AG04449 (cell line): Measurements from ENCODE around the gene TC2N.
"Not testable (repeated sequence)": the region's sequence is repeated elsewhere in the genome, so short reads cannot be mapped to it uniquely, and the experiment has no call there.

Experiments used
- CTCF ChIA-PET: fragments of 350-600 bp; formaldehyde crosslinking; extraction: SDS; loops from one replicate; lab custom pipeline; 2021; ENCODE audit warnings: antibody characterized with exemption; lab: Yijun Ruan, JAX
- POLR2A ChIA-PET: fragments of 400-600, 350-600 bp; formaldehyde crosslinking; extraction: SDS; loops from one replicate; lab custom pipeline; 2020; ENCODE audit warnings: antibody characterized with exemption, inconsistent platforms; lab: Yijun Ruan, JAX
- DNase-seq: peaks from one replicate; pipeline ENCODE4 v3.0.0-alpha.2; 2010; ENCODE audit warnings: low read depth, low spot score
- H3K4me3 ChIP-seq: 2 replicates; pipeline ENCODE4 v1.5.1; 2011; ENCODE audit warnings: low read depth, mild to moderate bottlenecking, control low read depth, low read length
- TF ChIP-seq, protein P1 (sequence below): IDR thresholded peaks from one replicate; pipeline ENCODE4 v1.5.1; 2011; ENCODE audit warnings: mild to moderate bottlenecking, moderate library complexity, low read length, control low read depth, inconsistent platforms; ENCODE audit not compliant: insufficient read depth; ENCODE audit errors: missing control alignments

The TC2N gene

DNA sequence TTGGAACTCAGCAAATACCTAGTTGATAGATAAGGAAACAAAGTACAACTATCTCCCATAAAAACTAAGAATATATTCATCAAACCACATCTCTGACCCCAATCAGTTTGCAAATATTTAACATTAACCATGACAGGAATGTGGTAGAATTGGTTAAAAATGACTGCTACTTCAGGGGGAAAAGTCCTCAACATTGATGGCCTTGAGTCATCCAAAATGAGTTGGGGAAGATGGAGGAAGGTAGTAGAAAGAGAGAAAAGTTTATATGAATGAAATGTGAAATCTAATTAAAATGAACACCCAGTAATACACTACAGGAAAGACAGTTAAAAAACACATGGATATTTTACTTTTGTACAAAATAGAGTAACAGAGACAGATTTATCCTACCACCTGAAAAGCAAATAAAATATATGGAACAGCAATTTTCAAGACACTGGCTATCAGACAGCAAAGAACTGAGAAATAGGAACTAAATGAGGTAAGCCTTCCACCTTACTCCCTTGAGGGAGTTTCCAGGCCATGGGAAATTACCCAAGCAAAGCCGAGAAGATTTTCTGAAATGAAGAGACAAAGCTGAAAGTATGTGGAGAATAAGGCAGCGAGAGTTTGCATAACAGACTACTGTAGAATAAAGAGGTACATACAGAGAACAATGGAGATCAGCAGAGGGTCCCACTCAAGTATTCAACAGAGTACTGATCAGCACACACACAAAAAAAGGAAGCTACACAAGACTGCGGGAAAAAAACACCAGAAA lies 49.6 kb downstream of the TC2N start:
- TF ChIP-seq, protein P1, sequence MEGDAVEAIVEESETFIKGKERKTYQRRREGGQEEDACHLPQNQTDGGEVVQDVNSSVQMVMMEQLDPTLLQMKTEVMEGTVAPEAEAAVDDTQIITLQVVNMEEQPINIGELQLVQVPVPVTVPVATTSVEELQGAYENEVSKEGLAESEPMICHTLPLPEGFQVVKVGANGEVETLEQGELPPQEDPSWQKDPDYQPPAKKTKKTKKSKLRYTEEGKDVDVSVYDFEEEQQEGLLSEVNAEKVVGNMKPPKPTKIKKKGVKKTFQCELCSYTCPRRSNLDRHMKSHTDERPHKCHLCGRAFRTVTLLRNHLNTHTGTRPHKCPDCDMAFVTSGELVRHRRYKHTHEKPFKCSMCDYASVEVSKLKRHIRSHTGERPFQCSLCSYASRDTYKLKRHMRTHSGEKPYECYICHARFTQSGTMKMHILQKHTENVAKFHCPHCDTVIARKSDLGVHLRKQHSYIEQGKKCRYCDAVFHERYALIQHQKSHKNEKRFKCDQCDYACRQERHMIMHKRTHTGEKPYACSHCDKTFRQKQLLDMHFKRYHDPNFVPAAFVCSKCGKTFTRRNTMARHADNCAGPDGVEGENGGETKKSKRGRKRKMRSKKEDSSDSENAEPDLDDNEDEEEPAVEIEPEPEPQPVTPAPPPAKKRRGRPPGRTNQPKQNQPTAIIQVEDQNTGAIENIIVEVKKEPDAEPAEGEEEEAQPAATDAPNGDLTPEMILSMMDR: no peak
- POLR2A ChIA-PET: no interaction called here
- CTCF ChIA-PET: no interaction called here
- DNase-seq: no peak
- H3K4me3 ChIP-seq: no peak overlapping the region

DNA sequence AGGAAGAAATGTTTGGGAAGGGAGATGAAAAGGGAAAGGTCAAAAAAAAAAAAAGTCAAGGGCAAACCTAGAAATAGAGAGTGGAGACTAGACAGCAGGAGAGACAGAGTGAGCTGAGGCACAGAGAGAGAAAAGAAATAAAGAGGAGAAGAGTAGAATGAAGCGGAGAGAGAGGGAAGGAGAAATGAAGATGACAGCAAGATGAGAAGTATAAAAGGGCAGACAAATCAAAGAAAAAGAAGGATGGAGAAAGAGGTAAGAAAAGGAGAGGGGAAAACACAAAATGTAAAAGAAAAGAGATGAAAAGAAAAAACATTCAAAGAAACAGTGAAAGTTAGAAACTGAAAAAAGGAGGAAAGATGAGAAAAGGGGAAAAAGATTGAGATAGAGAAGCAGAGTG lies 53.0 kb downstream of the TC2N start:
- POLR2A ChIA-PET: no interaction called here

DNA sequence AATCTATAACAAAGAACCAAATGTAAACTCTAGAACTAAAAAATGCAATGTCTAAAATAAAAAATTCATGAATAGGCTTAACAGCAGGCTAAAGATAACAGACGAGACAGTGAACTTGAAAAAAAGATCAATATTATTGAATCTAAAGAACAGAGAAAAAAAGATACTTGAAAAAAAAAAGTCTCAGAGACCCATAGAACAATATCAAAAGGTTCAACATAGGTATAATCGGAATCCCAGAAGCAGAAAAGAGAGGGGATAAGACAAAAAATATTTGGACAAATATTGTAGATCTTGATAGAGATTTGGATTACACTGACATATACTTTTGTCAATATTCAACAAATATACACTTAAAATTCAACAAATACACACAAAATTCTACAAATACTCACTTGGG lies 56.6 kb downstream of the TC2N start:
- TF ChIP-seq, protein P1: no peak
- ChIA-PET POLR2A (no interaction called here), CTCF (no interaction called here)
- DNase-seq: no peak
- no peak overlapping the region for H3K4me3 ChIP-seq

More for the DNA sequence above, 53.0 kb downstream of the TC2N start:
- CTCF ChIA-PET: no interaction called here
- DNase-seq: no peak
- TF ChIP-seq, protein P1: no peak
- H3K4me3 ChIP-seq: no peak overlapping the region

DNA sequence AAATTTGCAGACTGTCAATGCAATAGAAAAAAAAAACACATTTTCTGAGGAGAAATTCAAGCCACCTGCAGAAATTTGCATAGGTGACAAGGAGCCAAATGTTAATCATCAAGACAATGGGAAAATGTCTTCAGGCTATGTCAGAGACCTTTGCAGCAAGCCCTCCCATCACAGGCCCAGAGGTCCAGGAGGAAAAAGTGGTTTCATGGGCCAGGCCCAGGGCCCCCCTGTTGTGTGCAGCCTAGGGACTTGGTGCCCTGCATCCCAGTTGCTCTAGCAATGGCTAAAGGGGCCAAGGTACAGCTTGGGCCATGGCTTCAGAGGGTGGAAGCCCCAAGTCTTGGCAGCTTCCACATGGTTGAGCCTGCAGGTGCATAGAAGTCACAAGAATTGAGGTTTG lies 60.6 kb downstream of the TC2N start:
- CTCF ChIA-PET: no interaction called here
- POLR2A ChIA-PET: no interaction called here

DNA sequence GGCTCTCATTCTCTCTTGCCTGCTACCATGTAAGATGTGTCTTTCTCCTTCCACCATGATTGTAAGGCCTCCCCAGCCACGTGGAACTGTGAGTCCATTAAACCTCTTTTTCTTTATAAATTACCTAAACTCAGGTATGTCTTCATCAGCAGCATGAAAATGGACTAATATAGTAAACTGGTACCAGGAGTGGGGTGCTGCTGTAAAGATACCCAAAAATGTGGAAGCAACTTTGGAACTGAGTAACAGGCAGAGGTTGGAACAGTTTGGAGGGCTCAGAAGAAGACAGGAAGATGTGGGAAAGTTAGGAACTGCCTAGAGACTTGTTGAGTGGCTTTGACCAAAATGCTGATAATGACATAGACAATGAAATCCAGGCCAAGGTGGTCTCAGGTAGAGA lies 61.2 kb downstream of the TC2N start:
- H3K4me3 ChIP-seq, POLR2A ChIA-PET, CTCF ChIA-PET, DNase-seq: not testable (repeated sequence)

More for the DNA sequence above, 60.6 kb downstream of the TC2N start:
- DNase-seq: no peak
- TF ChIP-seq, protein P1: no peak
- H3K4me3 ChIP-seq: no peak overlapping the region

DNA sequence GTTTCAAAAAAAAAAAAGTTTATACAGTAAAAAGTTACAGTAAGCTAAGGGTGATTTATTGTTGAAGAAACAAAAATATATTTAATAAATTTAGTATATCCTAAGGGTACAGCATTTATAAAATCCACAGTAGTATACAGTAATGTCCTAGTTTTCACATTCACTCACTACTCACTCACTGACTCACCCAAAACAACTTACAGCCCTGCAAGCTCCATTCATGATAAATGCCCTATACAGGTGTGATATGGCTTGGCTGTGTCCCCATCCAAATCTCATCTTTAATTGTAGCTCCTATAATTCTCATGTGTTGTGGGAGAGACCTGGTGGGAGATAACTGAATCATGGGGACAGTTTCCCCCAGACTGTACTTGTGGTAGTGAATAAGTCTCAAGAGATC lies 61.7 kb downstream of the TC2N start:
- CTCF ChIA-PET: no interaction called here

More for the DNA sequence above, 61.7 kb downstream of the TC2N start:
- POLR2A ChIA-PET: no interaction called here
- no peak for DNase-seq
- TF ChIP-seq, protein P1: no peak
- no peak overlapping the region for H3K4me3 ChIP-seq
